NCI-H446 treated with DMSO at 0.1 percent for 48 hours (cell line): Measurements from ENCODE around the gene SPTSSB.
A peak's percentile ranks its signal among the peaks of the same experiment; 100 is the strongest.

Source experiments
- DNase-seq: peaks from one replicate; lab custom pipeline; 2025; lab: John Stamatoyannopoulos, UW

The SPTSSB gene

DNA sequence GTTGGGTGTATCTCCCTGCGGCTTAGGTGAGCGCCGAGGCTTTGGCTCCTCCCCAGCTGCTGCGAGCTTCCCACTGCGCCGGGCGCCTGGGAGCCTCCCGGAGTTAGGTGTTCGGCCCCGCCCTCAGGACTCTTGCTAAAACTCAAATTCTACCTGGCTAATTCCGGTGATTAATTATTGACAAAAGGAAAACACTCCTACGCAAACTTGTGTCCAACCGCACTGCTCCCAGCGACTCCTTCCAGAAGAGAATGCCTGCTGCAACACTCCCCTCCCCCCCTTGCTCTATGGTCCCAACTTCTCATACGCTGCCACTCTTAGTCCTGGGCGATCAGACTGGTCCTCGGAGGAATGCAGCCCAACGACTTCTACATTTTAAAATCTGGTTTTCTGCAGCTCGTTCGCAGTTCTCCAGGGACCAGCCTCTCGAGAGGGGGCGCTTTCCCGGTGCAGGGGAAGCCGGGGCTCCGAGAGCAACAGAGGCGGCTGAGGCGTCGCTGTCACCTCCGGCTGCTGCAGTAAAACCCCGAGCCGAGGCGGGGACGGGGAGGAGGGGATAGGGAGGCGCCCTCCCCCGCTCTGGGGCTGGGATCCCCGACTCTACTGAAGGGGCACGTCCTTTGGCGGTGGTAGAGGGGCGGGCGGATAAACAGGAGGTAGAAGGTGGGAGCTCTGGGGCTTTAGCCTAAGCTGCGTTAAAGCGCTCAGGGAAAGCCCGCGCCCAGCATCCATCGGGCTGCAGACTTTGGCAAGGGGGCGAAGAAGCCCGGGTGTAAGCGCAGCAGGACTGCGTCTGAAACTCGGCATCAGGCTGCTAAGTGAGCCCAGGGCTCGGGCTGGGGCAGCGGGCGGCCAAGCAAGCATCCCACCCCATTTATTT, at the start of gene SPTSSB:
SPTSSB (minus strand) TSS at position 77 of the 880 bp plus-strand sequence. CDS start 25,194 bp downstream, outside the sequence.
- no peak for DNase-seq

DNA sequence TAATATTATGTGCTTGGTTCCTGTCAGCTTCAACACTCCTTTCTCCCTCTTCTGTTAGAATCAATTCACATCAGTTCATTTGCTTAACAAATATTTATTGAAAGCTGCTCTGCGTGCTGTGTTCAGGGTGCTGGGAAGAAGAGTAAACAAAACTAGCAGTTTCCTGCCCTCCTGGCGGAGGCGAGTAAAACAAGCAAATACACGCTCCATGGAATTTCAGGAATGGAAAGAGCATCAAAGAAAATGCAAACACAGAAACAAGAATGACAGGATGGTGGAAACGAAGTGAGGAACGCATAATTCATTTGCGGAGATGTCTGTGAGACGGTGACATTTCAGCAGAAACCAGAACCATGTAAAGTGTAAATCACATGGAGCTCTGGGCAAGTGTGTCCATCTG, 49.4 kb upstream of the SPTSSB start:
- no peak for DNase-seq

GRCh38 chr3:161419555-161420333, 48.4 kb upstream of the SPTSSB start:
- no peak for DNase-seq

DNA sequence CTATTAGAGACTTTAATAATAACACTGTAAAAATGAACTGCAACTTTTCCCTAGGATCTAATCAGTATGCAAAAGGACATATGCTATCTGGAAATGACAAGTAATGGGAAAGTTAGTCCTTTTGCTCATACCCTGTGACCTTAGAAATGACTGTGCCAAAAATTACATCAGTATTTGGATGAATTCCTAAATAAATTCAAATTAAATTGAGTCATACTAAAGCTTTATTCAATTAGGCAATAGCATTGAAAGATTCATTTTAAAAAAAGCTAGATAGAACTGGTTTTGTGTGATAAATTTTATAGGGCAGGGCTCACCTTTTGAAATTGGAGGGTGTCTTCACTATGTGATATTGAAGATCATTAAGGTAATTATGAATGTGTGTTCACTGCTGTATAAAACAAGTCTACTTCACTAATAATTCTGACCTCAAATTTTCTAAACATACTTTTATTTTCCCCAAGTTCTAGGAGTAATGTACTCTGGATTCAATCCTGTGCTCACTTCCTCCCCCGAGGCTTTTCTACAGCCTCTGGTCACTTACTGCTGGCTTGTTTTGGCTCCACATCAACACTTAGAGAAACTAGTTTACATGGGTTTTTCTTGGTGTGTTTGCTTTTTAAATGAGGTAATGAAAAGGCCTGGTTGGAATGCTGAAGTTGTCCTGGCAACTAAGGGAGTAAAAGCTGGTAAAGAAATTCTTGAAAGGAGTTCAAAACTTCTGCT, 44.4 kb upstream of the SPTSSB start:
- peak; percentile 41 for DNase-seq

DNA sequence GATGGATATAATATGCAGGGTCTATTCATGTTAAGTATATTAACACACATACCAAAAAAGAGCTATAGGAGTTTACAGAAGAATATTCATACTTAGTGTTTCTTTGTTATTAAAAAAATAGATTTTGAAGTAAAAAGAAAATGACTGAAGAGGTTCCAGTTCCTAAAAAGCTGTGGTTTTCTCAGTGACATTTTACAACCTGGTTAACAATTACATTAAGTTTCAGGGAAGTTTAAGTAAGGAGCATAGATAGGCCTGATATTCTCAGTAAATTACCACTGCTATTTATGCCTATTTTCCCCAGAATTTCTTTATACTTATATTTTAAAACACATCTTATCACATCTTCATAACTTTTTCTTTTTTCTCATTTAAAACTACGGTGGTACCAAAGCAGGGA, 43.6 kb upstream of the SPTSSB start:
- DNase-seq = no peak

- DNase-seq = no peak
Observed at GRCh38 chr3:161413855-161414210, 42.5 kb upstream of the SPTSSB start.

DNA sequence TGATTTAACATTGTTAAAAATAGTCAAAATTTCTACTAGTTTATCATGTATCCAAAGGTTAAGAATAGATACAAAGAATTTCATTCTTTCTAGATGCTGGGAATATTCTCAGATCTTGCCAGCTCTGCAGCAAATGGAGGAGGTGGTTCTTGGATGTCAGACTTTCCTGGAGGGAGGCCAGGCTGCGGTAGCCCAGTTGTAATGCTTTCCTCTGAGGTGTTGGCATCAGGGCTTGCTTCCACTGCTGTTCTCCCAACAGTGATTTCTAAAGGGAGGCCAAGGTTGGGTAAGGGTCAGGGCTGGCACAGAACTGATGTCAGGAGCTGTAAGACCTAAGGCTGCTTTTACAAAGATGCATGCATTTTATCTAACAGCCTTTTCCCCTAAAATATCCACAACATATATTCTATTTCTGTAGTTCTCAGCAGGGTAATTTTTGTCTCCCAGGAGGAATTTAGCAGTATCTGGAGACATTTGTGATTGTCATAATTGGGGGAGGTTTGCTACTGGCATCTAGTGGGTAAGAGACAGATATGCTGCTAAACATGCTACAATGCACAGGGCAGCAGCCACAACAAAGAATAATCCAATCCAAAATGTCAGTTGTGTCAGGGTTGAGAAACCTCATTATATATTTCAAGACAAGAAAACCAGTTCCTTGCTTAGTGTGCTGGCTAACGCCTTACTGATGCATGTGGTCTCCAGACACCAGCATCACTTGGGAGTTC, 42.0 kb upstream of the SPTSSB start:
- peak; percentile 22 for DNase-seq

DNA sequence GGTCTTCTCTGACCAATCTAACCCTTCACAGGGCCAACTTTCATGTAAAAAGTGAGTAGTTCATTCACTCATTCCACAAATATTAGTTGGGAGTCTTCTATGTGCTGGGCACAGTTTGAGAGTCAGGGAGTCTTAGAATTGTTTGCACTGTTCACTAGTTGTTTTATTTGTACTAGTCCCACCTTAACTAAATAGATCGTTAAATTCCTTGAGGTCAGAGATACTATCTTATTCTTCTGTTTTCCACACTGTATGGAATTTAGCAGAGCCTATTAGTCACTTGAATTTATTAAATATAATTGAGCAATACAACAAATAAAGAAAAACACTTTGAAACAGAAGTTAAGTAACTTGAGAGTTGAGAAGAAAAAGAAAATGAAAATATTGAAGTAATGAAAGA, 40.8 kb upstream of the SPTSSB start:
- no peak for DNase-seq

DNA sequence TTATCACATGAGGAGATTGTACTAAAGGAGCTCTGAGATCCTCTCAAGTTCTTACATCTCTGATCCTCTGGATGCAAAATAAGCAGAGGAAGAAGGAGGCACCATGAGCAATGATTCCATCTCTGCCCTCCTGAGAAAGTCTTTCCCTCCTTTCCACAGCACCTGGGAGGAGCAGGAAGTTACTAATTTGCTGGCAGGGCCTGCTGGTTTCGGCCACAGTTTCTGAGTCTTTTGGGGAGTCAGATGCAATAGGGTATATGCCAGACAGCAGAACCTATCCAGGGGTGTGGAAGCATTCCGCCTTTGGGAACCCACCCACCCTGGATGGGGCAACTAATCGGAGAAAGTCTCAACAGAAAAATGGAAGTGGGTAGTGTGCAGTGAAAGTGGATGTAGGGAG, 38.5 kb upstream of the SPTSSB start:
- DNase-seq = no peak

GRCh38 chr3:161409069-161409468, 37.8 kb upstream of the SPTSSB start:
- peak; percentile 15 for DNase-seq

DNA sequence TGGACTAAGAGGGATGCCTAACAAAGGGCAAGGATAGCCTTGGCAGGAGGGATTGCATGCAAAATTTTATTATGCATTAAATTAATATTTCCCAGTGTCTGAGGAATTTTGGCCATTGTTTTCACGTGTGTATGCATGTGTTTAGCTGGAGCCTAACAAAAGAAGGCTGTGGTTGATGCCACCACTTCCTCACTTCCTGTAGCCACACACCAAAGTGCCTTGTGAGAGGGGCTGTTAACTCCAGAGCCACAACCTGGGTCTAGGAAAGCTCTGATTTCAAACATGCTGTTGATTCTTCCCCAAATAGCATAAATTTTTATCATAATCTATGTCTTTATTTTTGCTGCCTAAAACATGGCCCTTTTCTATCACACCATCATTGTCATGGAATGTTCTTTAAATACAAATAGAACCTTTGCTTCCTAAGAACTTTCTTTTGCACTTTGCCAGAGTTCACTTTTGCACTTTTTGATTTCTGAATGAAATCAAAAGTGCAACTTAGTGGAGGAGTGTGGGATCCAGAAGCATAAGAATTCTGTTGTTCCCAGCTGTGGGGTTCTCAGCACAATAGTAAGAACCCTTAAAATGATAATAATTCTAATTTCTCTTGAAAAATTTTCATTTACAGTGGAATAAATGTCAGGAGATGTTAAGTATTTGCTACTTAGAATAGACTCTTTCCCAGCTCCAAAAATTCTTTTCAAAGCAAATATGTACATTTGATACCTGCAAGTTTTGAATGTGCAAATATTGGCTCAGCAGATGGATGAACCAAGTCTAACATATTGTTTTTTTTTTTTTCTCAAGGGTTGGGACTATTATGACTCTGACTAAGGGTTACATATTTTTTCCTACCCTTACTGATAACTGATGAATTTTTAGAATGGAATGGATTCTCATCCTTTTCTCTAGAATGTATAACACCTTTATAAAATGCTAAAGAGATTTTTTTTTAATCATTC, 35.6 kb upstream of the SPTSSB start:
- no peak for DNase-seq

DNA sequence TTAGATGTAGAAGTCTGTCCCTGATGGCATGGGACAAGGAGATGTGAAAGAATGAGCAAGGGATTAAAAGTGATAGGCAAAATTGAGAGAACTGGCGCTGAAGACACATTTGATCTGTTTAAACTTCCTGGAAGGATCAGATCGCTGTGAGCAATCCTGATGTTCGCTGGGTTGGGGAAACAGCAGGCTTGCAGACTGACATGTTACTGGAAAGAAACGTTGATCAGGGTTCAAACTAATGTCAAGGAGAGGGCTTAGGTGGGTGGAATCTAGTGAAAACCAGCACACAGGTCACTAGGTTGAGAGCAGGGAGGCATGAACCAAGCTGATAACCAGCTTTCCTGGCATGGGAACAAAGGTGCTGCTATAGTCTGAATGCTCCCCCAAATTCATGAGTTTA, 34.5 kb upstream of the SPTSSB start:
- DNase-seq = no peak

GRCh38 chr3:161405087-161405486, 33.8 kb upstream of the SPTSSB start:
- DNase-seq = no peak

DNA sequence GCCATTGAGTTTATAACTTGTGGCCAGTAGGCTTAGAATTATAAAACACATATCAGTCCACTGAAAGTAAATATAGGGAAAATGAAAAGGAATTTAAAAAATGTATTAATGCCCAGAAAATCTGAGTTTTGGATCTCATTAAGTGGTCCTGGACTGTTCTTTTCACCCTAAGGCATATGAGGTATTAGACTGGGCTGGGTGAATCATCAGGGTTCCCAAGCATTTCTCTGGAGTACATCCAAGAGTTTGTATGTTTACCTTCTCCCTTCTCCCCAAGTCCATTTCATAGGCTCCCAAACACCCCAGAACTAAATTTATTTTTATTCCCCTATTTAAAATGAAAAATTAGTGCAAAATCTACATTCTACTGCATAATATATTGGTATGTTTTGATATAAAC, 31.9 kb upstream of the SPTSSB start:
- no peak for DNase-seq

DNA sequence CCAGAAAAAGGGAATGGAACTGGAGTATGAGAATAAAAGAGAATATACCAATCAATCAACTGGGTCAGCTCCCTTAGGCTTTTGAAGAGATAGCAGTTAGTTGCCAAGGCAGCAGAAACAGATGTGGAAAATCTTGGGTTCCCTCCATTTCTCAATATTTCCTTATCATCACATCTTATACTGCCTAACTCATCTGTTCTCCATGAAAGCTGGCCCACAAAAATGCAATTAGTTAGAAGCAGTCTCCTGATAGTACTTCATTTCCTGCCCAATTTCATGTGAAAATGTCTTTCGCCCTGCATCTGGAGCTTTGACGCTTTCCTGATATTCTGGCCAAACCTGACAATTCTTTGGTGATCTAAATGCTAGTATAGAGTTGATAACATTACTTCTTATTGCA, 30.1 kb upstream of the SPTSSB start:
- no peak for DNase-seq

DNA sequence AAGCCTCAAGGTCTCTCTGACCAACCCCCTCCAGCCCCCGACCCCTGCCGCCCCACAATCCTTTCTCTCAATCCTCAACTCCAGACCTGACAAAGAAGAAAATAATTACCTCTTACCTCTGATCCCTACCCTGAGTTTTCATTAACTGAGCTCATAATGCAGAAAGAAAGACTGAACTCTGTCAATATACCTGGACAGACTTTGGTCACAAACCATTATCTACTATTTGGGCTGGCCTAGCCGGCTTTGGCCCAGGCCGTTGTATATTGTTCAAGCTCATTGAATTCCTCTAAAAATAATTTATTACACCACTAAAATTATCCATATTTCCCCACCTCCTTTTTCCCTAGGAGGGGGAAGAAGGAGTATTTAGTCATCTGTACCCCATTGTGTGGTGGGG, 29.3 kb upstream of the SPTSSB start:
- no peak for DNase-seq

- DNase-seq = no peak
Observed at GRCh38 chr3:161395115-161396012, 24.0 kb upstream of the SPTSSB start.

GRCh38 chr3:161393803-161394202, 22.5 kb upstream of the SPTSSB start:
- no peak for DNase-seq

DNA sequence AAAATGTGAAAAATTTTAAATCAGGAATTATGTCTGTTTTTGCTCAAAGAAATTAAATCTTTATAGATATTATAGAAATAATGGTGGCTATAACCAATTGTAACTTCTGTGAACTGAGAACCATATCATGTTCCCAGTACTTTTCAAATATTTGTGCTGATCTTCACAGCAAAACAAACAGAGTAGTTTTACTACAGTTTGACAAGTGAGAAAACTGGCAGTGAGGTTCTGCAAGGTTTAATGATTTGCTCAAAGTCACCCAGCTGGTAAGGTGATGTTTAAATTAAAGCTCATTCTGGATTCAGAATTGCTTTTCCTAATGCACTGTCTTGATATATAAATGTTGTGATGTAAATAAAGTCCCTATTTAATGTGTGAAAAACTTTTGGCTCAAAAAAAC, 22.0 kb upstream of the SPTSSB start:
- DNase-seq = no peak

- no peak for DNase-seq
Observed at GRCh38 chr3:161392853-161393252, 21.5 kb upstream of the SPTSSB start.
